H9 (cell line): Measurements from ENCODE around the gene SLC12A8. TPM values are rescaled to one million over a fixed set of nuclear protein-coding genes. Genes with fewer than 3 reads are reported as not detected.

Source experiments
- DNase-seq: peaks from one replicate; pipeline ENCODE4 v3.0.0-alpha.2; 2017
- H2AFZ ChIP-seq: one replicate; pipeline ENCODE4 v1.6.1; 2013; ENCODE audit warnings: mild to moderate bottlenecking, low read length, control low read depth, moderate library complexity
- H2AK5ac ChIP-seq: 2 replicates; pipeline ENCODE4 v1.6.1; 2013; ENCODE audit warnings: low read length, control low read depth, mixed read lengths; ENCODE audit not compliant: insufficient read length
- H2BK120ac ChIP-seq: one replicate; pipeline ENCODE4 v1.6.1; 2013; ENCODE audit warnings: low read depth, mild to moderate bottlenecking, low read length, control low read depth, inconsistent platforms; ENCODE audit not compliant: poor library complexity, severe bottlenecking
- H2BK12ac ChIP-seq: 2 replicates; pipeline ENCODE4 v1.6.1; 2013; ENCODE audit warnings: low read length, control low read depth, mixed read lengths, low read depth; ENCODE audit not compliant: insufficient read length
- H2BK15ac ChIP-seq: 2 replicates; pipeline ENCODE4 v1.6.1; 2013; ENCODE audit warnings: low read depth, low read length, control low read depth
- H2BK20ac ChIP-seq: one replicate; pipeline ENCODE4 v1.6.1; 2013; ENCODE audit warnings: low read depth, mild to moderate bottlenecking, low read length, control low read depth, inconsistent platforms; ENCODE audit not compliant: poor library complexity, severe bottlenecking
- H2BK5ac ChIP-seq: 2 replicates; pipeline ENCODE4 v1.6.1; 2013; ENCODE audit warnings: low read length, control low read depth, mixed read lengths; ENCODE audit not compliant: insufficient read length
- H3K14ac ChIP-seq: 2 replicates; pipeline ENCODE4 v1.6.1; 2013; ENCODE audit warnings: low read length, control low read depth; ENCODE audit not compliant: insufficient read depth
- H3K18ac ChIP-seq: 2 replicates; pipeline ENCODE4 v1.6.1; 2013; ENCODE audit warnings: low read depth, mild to moderate bottlenecking, mixed read lengths, low read length, control low read depth; ENCODE audit not compliant: insufficient read length
- H3K23ac ChIP-seq: 2 replicates; pipeline ENCODE4 v1.6.1; 2013; ENCODE audit warnings: low read length, control low read depth, mixed read lengths, low read depth; ENCODE audit not compliant: insufficient read length
- H3K23me2 ChIP-seq: 2 replicates; pipeline ENCODE4 v1.6.1; 2013; ENCODE audit warnings: low read depth, mild to moderate bottlenecking, mixed read lengths, low read length, control low read depth; ENCODE audit not compliant: insufficient read length, poor library complexity, severe bottlenecking
- H3K27ac ChIP-seq: 2 replicates; pipeline ENCODE4 v1.5.1; 2013; ENCODE audit warnings: low read length, control low read depth, mixed read lengths, low read depth; ENCODE audit not compliant: insufficient read length
- H3K27me3 ChIP-seq: 2 replicates; pipeline ENCODE4 v1.6.1; 2013; ENCODE audit warnings: low read length, control low read depth, inconsistent platforms; ENCODE audit not compliant: insufficient read depth
- H3K4ac ChIP-seq: 2 replicates; pipeline ENCODE4 v1.6.1; 2013; ENCODE audit warnings: low read depth, mild to moderate bottlenecking, control low read depth, inconsistent platforms, low read length, moderate library complexity
- H3K4me1 ChIP-seq: 2 replicates; pipeline ENCODE4 v1.6.1; 2013; ENCODE audit warnings: low read length, control low read depth, inconsistent platforms; ENCODE audit not compliant: insufficient read depth
- H3K4me2 ChIP-seq: 2 replicates; pipeline ENCODE4 v1.6.1; 2013; ENCODE audit warnings: low read length, control low read depth, mixed read lengths; ENCODE audit not compliant: insufficient read length, insufficient read depth
- H3K56ac ChIP-seq: 2 replicates; pipeline ENCODE4 v1.6.1; 2013; ENCODE audit warnings: low read depth, mild to moderate bottlenecking, mixed read lengths, low read length, control low read depth; ENCODE audit not compliant: insufficient read length
- H3K79me1 ChIP-seq: 2 replicates; pipeline ENCODE4 v1.6.1; 2013; ENCODE audit warnings: low read depth, mild to moderate bottlenecking, moderate library complexity, low read length, control low read depth, inconsistent platforms; ENCODE audit not compliant: insufficient read depth, poor library complexity, severe bottlenecking
- H3K79me2 ChIP-seq: 2 replicates; pipeline ENCODE4 v1.6.1; 2013; ENCODE audit warnings: low read length, control low read depth, inconsistent platforms; ENCODE audit not compliant: insufficient read depth
- H3K9ac ChIP-seq: 2 replicates; pipeline ENCODE4 v1.6.1; 2013; ENCODE audit warnings: low read length, control low read depth, mixed read lengths; ENCODE audit not compliant: insufficient read length; ENCODE audit errors: extremely low read depth
- H3K9me3 ChIP-seq: one replicate; pipeline ENCODE4 v1.6.1; 2013; ENCODE audit warnings: low read depth, low read length, inconsistent platforms; ENCODE audit not compliant: control insufficient read depth
- H3T11ph ChIP-seq: one replicate; pipeline ENCODE4 v1.6.1; 2013; ENCODE audit warnings: mild to moderate bottlenecking, low read length, control low read depth, inconsistent platforms
- H4K20me1 ChIP-seq: one replicate; pipeline ENCODE4 v1.6.1; 2013; ENCODE audit not compliant: control insufficient read depth, insufficient read length, insufficient read depth
- H4K5ac ChIP-seq: 2 replicates; pipeline ENCODE4 v1.6.1; 2013; ENCODE audit warnings: low read depth, mild to moderate bottlenecking, mixed read lengths, low read length, control low read depth; ENCODE audit not compliant: insufficient read length
- H4K8ac ChIP-seq: replicated peaks from 2 replicates; pipeline ENCODE4 v1.6.1; 2013; ENCODE audit warnings: low read length, control low read depth, mixed read lengths, low read depth; ENCODE audit not compliant: insufficient read length
- H4K91ac ChIP-seq: 2 replicates; pipeline ENCODE4 v1.6.1; 2013; ENCODE audit warnings: low read depth, mild to moderate bottlenecking, moderate library complexity, mixed read lengths, low read length, control low read depth; ENCODE audit not compliant: insufficient read length
- H3K27ac Mint-ChIP-seq, 3 experiments: 2 replicates in 2 of 3; 3 replicates in 1 of 3; pipeline ENCODE4 v1.8.0; 2020 to 2021; ENCODE audit warnings: mixed read lengths in 3 of 3, mild to moderate bottlenecking in 1 of 3, moderate library complexity in 1 of 3
- H3K27me3 Mint-ChIP-seq: 2 replicates; pipeline ENCODE4 v1.8.0; 2021; ENCODE audit warnings: low read depth, mild to moderate bottlenecking, moderate library complexity, mixed read lengths
- H3K36me3 Mint-ChIP-seq, 3 experiments: 2 replicates in 2 of 3; 3 replicates in 1 of 3; pipeline ENCODE4 v1.8.0; 2020 to 2021; ENCODE audit warnings: low read depth in 3 of 3, mixed read lengths in 3 of 3; ENCODE audit not compliant: insufficient read depth in 1 of 3
- H3K4me1 Mint-ChIP-seq, 2 experiments: 2 replicates each; pipeline ENCODE4 v1.8.0; 2020; ENCODE audit warnings: mixed read lengths in 2 of 2
- H3K4me3 Mint-ChIP-seq, 2 experiments: 2 replicates in 1 of 2; 3 replicates in 1 of 2; pipeline ENCODE4 v1.8.0; 2020 to 2021; ENCODE audit warnings: mild to moderate bottlenecking in 2 of 2, mixed read lengths in 2 of 2, moderate library complexity in 1 of 2
- H3K9me3 Mint-ChIP-seq, 2 experiments: 2 replicates in 1 of 2; 3 replicates in 1 of 2; pipeline ENCODE4 v1.8.0; 2020; ENCODE audit warnings: mild to moderate bottlenecking in 2 of 2, mixed read lengths in 2 of 2, moderate library complexity in 1 of 2
- CTCF ChIP-seq: fragments of 200-600 bp; sonication (generic); conservative IDR thresholded peaks from 3 replicates; pipeline ENCODE4 v1.8.0; 2021; ENCODE audit warnings: antibody characterized with exemption, mild to moderate bottlenecking
- WGBS: extraction: QIAGEN DNeasy Blood & Tissue Kit; methylation state at CpG from one replicate; pipeline ENCODE4 v1.1.7; 2013; ENCODE audit warnings: missing lambda C conversion rate, low lambda C conversion rate, mixed read lengths; ENCODE audit not compliant: insufficient read length; ENCODE audit errors: extremely low coverage; 5-methylcytosine and 5-hydroxymethylcytosine counted together
- total RNA-seq: library from RNA; stranded (reverse); gene quantifications from 2 replicates; pipeline ENCODE4 v1.2.1, GENCODE V29; 2021

Gene SLC12A8
- total RNA-seq, 1 experiment from 2014 or later, result 8.2 TPM

- Mint-ChIP-seq H3K4me1 (peaks cover 29 to 40% of the 10 kb centered on the region in 2 experiments), H3K9me3 (no peaks in the 10 kb centered on the region; a peak in 1 of 5 replicates), H3K36me3 (no peaks in the 10 kb centered on the region), H3K4me3 (no peak overlapping the region), H3K27ac (peak overlapping the region in 2 of 3 experiments; percentile 45 to 94; a peak in 3 of 7 replicates), H3K27me3 (peaks cover 5% of the 10 kb centered on the region; the same call in 1 of the 2 replicates)
- no peaks in the 10 kb centered on the region for H4K20me1 ChIP-seq
- H3K9me3 ChIP-seq, result no peaks in the 10 kb centered on the region
- no peak for DNase-seq
- no peak overlapping the region for H4K5ac ChIP-seq
- H3K9ac ChIP-seq, result no peak overlapping the region
- no peak overlapping the region for H2AFZ ChIP-seq
- no CpG with 5 or more reads among the region's 9 CpGs for WGBS
- H2BK12ac ChIP-seq, result no peak overlapping the region
- H3K18ac ChIP-seq, result no peak overlapping the region
- H3K27me3 ChIP-seq, result no peaks in the 10 kb centered on the region
- H3K4me1 ChIP-seq, result no peaks in the 10 kb centered on the region; the same call in 1 of the 2 replicates
- H3K14ac ChIP-seq, result no peak overlapping the region
- H3K56ac ChIP-seq, result no peak overlapping the region
- no peak overlapping the region for H3K23ac ChIP-seq
- no peaks in the 10 kb centered on the region for H3K79me1 ChIP-seq
- H4K8ac ChIP-seq, result no peak overlapping the region
- no peak overlapping the region for H2BK120ac ChIP-seq
- no peak overlapping the region for H4K91ac ChIP-seq
- no peak overlapping the region for H2BK15ac ChIP-seq
- no peak overlapping the region for H3T11ph ChIP-seq
- no peak overlapping the region for H2AK5ac ChIP-seq
- H2BK20ac ChIP-seq, result no peak overlapping the region
- H3K27ac ChIP-seq, result no peak overlapping the region
- no peak for TF ChIP-seq CTCF
- no peak overlapping the region for H3K4ac ChIP-seq
- no peaks in the 10 kb centered on the region for H3K79me2 ChIP-seq
- no peak overlapping the region for H2BK5ac ChIP-seq
- H3K4me2 ChIP-seq, result no peak overlapping the region
- H3K23me2 ChIP-seq, result peaks cover 5% of the 10 kb centered on the region
These were observed 96.9 kb downstream of the SLC12A8 start for GRCh38 chr3:125115640-125116039.
